HL-60 (cell line): Measurements from ENCODE around the gene ADIG.

ENCODE experiments used
- CTCF ChIP-seq: IDR thresholded peaks from one replicate; pipeline ENCODE4 v1.5.1; 2011; ENCODE audit warnings: low read length, control low read depth, inconsistent platforms; ENCODE audit not compliant: insufficient read depth
- POLR2AphosphoS5 ChIP-seq: IDR thresholded peaks from 2 replicates; pipeline ENCODE4 v1.6.1; 2012; ENCODE audit warnings: low read depth
- SPI1 ChIP-seq: IDR thresholded peaks from 2 replicates; pipeline ENCODE4 v1.6.1; 2012; ENCODE audit warnings: low read depth, mild to moderate bottlenecking, borderline replicate concordance

DNA sequence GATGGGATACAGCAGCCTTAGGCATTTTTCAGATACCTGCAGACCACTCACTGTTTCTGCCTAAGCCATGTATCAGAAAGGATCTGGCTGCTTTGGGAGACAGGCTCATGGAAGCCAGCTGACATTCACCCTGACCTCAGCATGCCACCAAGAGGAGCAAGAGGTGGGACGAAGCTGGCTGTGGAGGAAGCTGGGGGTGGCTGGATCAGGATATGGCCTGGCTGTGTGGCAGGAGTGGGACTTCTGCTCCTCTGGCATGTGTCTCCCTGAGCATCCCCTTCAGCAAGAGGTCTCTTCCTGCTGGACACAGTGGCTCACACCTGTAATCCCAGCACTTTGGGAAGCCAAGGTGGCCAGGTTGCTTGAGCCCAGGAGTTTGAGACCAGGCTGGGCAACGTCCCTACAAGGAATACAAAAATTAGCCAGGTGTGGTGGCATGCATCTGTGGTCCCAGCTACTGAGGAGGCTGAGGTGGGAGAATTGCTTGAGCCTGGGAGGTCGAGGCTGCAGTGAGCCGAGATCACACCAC, 897 bp downstream of the ADIG start:
- TF ChIP-seq CTCF: no peak
- TF ChIP-seq SPI1: no peak
- no peak for TF ChIP-seq POLR2AphosphoS5
